ENCODE results near the gene FAM222B.
A peak's percentile ranks its signal among the peaks of the same experiment; 100 is the strongest.
"Not testable (repeated sequence)": the region's sequence is repeated elsewhere in the genome, so short reads cannot be mapped to it uniquely, and the experiment has no call there.

The FAM222B gene

GRCh38 chr17:28871056-28871579 lies 28.5 kb upstream of the FAM222B start:
- no peak for DNase-seq

DNA sequence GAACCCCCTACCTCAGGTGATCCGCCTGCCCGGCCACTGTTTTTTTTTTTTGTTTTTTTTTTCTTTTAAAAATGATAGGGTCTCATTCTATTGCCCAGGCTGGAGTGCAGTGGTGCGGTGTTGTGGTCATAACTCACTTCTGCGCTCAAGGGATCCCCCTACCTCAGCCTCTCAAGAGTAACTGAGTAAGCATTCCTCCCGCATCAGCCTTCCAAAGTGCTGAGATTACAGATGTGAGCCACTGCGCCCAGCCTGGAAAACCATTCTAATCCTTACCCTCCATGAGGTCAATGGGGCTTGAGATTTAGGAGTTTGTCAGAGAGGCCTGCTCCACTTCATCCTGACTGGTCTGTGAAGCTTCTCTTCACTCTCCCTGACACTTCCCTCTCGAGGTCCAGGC lies 24.7 kb upstream of the FAM222B start:
- DNase-seq = no peak

GRCh38 chr17:28865946-28866752 lies 23.6 kb upstream of the FAM222B start:
- no peak for DNase-seq

GRCh38 chr17:28864991-28865849 lies 22.6 kb upstream of the FAM222B start:
- DNase-seq = no peak

GRCh38 chr17:28863953-28864352 lies 21.4 kb upstream of the FAM222B start:
- DNase-seq = no peak

GRCh38 chr17:28862561-28862960 lies 20.0 kb upstream of the FAM222B start:
- no peak for DNase-seq

DNA sequence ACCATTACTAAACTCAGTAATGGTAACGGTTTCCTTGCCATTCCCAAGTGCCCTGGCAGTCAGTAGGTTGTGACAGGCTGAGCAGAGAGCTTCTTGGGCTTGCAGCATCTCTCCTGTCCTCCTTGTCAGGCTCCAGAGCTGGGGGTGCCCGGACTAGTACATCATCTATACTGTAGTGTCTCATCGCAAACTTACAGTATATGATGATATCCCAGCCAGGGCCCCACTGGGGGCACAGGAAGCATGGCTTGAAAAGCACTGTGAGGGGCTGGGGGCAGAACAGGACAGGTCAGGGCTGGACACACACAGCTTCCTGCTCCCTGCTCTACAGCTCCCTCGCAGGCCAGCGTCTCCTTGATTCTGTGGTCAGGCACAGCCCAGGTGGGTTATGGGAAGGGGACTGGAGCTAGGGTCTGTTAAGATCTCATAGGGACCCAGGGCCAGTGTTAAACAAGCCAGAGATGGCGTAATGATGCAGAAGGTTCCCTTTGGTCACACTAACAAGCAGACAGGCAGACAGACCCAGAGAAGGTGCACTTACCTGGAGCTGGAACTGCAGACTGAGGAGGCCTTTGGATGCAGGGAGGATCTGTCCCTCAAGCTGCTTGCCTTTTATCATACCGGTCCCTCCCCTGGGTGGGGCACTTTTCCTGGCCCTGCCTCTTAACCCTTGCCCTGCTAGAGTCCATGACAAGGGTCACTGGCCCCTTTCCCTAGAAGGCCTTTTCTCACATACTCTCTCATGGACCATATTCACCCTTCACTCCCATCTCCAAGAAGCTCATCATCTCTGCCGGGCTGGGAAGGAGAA lies 19.0 kb upstream of the FAM222B start:
- no peak for DNase-seq

GRCh38 chr17:28860363-28860808 lies 17.8 kb upstream of the FAM222B start:
- DNase-seq = no peak

GRCh38 chr17:28858801-28859355 lies 16.3 kb upstream of the FAM222B start:
- DNase-seq = no peak

DNA sequence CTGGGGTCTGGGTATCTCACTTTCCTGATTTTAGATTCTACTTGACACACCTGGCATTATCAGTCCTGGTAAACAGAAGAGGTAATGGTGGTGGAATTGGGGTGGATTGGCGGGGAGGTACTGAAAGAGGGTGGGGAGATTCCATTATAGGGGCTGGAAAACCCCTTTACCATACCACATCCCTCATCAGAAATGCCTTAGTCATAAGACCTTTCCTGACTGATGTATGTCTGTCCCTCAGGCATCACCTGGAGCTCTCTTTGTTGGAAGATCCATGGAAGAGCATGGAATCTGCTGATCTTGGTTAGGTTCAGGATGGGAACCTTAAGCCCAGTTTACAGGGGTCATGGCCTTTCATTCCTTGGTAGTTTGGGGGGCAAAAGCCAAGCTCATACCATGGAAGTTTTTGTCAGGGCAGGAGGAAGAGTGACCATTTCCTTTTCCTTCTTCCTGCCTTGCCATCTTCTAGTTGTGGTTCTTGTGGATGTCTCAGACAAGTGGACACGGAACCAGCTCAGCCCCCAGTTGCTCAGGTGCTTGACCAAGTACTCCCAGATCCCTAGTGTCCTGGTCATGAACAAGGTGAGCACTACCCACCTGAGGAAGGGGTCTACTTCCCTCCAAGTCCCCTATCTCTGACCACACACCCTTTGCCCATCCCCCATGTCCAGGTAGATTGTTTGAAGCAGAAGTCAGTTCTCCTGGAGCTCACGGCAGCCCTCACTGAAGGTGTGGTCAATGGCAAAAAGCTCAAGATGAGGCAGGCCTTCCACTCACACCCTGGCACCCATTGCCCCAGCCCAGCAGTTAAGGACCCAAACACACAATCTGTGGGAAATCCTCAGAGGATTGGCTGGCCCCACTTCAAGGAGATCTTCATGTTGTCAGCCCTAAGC lies 15.6 kb upstream of the FAM222B start:
- DNase-seq = no peak

DNA sequence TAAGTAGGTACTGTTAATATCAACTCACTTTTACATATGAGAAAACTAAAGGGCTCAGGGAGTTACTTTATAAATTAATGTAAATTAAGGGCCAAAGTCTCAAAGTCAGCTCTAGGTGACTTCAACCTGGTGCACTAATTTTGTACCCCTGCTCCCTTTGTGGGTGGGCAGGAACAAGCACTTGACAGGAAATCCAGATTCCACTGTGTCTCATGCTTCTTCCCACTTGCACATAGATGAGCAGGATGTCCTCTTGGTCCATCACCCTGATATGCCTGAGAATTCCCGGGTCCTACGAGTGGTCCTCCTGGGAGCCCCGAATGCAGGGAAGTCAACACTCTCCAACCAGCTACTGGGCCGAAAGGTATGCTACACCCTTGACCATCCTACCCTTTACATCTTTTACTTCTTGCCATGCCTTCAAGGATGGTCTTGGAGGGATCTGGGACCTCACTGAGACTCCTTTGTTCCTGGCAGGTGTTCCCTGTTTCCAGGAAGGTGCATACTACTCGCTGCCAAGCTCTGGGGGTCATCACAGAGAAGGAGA lies 13.5 kb upstream of the FAM222B start:
- DNase-seq = no peak

DNA sequence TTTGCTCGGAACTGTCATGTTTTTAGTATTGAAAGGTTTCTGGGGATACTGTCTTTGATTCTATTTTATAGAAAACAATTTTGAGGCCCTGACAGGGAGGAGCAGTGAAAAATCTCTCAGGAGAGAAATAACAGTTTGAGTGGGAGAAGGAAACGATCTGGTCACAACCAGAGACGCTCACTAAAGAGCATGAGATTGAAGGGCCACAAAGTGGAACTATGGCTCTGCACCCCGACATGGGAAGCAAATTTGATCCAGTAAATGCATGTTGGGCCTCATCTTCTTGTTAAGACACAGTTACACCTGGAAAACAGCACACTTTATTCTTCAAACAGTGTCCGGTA lies 12.7 kb upstream of the FAM222B start:
- DNase-seq = no peak

DNA sequence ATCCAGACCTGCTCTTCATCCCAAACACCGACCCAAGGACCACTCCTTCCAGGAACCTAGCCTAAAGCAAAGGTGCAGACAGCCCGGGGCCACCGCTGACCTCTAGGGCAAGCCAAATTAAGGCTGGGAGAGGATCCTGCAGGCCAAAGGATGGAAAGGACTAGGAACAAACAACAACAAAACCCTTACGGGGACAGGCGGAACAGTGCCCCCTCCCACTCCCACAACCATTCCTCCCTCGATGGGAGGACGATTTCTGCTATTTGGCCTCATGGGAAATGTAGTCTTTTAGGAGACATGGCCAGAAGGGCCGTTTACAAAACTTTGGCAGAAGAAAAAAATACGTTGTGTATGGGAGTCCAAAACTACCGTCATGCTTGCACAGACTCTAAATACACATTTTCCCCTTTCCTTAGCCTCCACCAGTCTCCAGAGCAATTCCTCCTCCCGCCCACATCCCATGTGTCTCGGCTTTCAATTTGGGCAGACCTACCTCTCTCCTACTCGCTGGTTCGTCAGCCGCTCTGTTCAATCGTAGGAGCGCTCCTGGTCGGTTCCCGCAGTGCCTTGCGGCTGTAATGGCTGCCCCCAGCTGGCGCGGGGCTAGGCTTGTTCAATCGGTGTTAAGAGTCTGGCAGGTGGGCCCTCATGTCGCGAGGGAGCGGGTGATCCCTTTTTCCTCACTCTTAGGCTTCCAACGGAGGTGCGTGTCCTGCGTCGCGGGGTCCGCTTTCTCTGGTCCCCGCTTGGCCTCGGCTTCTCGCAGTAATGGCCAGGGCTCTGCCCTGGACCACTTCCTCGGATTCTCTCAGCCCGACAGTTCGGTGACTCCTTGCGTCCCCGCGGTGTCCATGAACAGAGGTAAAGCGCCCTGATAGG lies 12.1 kb upstream of the FAM222B start, which contains the start of gene ERAL1:
TSS of gene ERAL1 (plus strand) at position 560 of the 879 bp plus-strand sequence. CDS start at position 579, 19 bp downstream.
- DNase-seq = peak; percentile 60 to 78

GRCh38 chr17:28853295-28853694 lies 10.7 kb upstream of the FAM222B start:
- DNase-seq = no peak

GRCh38 chr17:28849281-28849680 lies 6.7 kb upstream of the FAM222B start:
- DNase-seq = no peak

- DNase-seq = not testable (repeated sequence)
These were observed 6.1 kb upstream of the FAM222B start for GRCh38 chr17:28848667-28849066.

GRCh38 chr17:28846699-28847098 lies 4.1 kb upstream of the FAM222B start:
- DNase-seq = not testable (repeated sequence)

DNA sequence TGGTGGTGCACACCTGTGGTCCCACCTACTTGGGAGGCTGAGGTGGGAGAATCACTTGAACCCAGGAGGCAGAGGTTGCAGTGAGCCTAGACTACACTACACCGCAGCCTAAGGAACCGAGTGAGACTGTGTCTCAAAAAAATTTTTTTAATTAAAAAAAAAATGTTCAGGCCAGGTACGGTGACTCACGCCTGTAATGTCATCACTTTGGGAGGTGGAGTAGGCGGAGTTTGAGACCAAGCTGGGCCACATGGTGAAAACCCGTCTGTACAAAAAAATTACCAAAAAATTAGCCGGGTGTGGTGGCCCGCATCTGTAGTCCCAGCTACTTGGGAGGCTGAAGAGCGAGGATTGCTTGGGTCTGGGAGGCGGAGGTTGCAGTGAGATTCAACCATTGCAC lies 3.6 kb upstream of the FAM222B start:
- no peak for DNase-seq

DNA sequence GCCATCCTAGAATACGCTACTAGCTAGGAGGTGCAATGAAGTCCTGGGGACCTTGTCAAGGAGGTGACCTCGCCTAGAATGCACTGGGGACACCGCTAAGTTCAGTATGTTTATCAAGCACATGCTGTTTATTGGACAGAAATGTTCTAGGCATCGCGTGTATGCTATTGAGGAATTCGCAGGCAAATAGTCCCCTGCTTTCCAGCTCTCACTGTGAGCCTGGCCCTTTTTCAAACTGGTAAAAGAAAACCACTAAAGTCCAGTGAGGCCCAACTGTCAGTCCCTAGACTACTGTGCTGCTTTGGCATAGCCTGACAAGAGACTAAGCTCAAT lies 1.2 kb upstream of the FAM222B start:
- DNase-seq = no peak

- DNase-seq = no peak
These were observed 699 bp downstream of the FAM222B start for GRCh38 chr17:28841901-28842281.
